ENCODE results near the gene NOSIP. TPM values are rescaled to one million over a fixed set of nuclear protein-coding genes. Genes with fewer than 3 reads are reported as not detected.

Gene NOSIP
- total RNA-seq, 2 donors from 2014 or later: 58.0 to 62.3 TPM

DNA sequence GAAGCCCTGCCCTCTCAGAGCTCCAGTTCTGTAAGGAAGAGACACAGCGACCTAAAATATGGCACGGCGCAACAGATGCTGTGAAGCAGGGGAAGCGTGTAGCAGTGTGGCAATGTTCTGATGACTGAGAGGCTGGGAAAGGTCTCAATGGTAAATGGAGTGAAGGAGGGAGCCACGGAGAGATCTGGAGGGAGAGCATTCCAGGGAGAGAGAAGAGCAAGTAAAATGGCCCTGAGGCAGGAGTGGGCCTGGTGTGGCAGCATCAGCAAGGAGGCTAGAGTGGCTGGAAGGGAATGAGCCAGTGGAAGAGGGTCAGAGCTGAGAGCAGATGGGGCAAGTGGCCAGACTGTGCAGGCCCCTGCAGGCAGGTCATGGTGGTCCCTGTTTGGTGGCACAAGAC is 36.2 kb downstream of the NOSIP start:
- Mint-ChIP-seq H3K4me3 (no peak overlapping the region), H3K9me3 (no peaks in the 10 kb centered on the region), H3K27ac (no peak overlapping the region), H3K4me1 (peaks cover 2% of the 10 kb centered on the region), H3K36me3 (ENCODE audit: low read depth) (peaks cover 4% of the 10 kb centered on the region), H3K27me3 (ENCODE audit: insufficient read depth) (no peaks in the 10 kb centered on the region)
- H3K9ac ChIP-seq (ENCODE audit: extremely low read depth, low read length, poor library complexity, severe bottlenecking): no peak overlapping the region
- H3K9me3 ChIP-seq (ENCODE audit: control insufficient read depth, low read length): no peaks in the 10 kb centered on the region
- H3K36me3 ChIP-seq (ENCODE audit: control insufficient read depth, insufficient read depth, low read length): no peaks in the 10 kb centered on the region
- no peaks in the 10 kb centered on the region for H3K4me1 ChIP-seq (ENCODE audit: control insufficient read depth, insufficient read depth, low read length)
- H3K27me3 ChIP-seq (ENCODE audit: control insufficient read depth, insufficient read depth, low read length, poor library complexity, severe bottlenecking): no peaks in the 10 kb centered on the region
- 92 to 93% methylated on average over 5 of the region's 5 CpGs for WGBS, 2 experiments (ENCODE audit: insufficient coverage in 1 of 2, insufficient read length in 1 of 2)
- H3K4me3 ChIP-seq (ENCODE audit: low read length): no peak overlapping the region
- H3K27ac ChIP-seq (ENCODE audit: low read depth, low read length): no peak overlapping the region
- TF ChIP-seq, protein P1, sequence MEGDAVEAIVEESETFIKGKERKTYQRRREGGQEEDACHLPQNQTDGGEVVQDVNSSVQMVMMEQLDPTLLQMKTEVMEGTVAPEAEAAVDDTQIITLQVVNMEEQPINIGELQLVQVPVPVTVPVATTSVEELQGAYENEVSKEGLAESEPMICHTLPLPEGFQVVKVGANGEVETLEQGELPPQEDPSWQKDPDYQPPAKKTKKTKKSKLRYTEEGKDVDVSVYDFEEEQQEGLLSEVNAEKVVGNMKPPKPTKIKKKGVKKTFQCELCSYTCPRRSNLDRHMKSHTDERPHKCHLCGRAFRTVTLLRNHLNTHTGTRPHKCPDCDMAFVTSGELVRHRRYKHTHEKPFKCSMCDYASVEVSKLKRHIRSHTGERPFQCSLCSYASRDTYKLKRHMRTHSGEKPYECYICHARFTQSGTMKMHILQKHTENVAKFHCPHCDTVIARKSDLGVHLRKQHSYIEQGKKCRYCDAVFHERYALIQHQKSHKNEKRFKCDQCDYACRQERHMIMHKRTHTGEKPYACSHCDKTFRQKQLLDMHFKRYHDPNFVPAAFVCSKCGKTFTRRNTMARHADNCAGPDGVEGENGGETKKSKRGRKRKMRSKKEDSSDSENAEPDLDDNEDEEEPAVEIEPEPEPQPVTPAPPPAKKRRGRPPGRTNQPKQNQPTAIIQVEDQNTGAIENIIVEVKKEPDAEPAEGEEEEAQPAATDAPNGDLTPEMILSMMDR (conservative IDR thresholded peaks at IDR 0.05): no peak
- DNase-seq: no peak

DNA sequence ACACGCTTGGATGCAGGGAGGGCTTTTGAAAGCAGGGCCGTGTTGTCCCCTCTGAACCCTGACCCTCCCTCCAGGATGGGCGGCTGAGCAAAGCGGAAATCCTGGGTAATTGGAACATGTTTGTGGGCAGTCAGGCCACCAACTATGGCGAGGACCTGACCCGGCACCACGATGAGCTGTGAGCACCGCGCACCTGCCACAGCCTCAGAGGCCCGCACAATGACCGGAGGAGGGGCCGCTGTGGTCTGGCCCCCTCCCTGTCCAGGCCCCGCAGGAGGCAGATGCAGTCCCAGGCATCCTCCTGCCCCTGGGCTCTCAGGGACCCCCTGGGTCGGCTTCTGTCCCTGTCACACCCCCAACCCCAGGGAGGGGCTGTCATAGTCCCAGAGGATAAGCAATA is 37.3 kb downstream of the NOSIP start:
- TF ChIP-seq, protein P1 (conservative IDR thresholded peaks at IDR 0.05): no peak
- no peak overlapping the region for H3K4me3 Mint-ChIP-seq
- Histone ChIP-seq H3K4me3 (ENCODE audit: low read length) (no peak overlapping the region), H3K9ac (ENCODE audit: extremely low read depth, low read length, poor library complexity, severe bottlenecking) (no peak overlapping the region), H3K9me3 (ENCODE audit: control insufficient read depth, low read length) (no peaks in the 10 kb centered on the region), H3K27ac (ENCODE audit: low read depth, low read length) (no peak overlapping the region), H3K27me3 (ENCODE audit: control insufficient read depth, insufficient read depth, low read length, poor library complexity, severe bottlenecking) (no peaks in the 10 kb centered on the region), H3K4me1 (ENCODE audit: control insufficient read depth, insufficient read depth, low read length) (no peaks in the 10 kb centered on the region), H3K36me3 (ENCODE audit: control insufficient read depth, insufficient read depth, low read length) (no peaks in the 10 kb centered on the region)
- no peak overlapping the region for H3K27ac Mint-ChIP-seq
- H3K27me3 Mint-ChIP-seq (ENCODE audit: insufficient read depth): no peaks in the 10 kb centered on the region
- H3K9me3 Mint-ChIP-seq: no peaks in the 10 kb centered on the region
- 90 to 94% methylated on average over 5 to 14 of the region's 14 CpGs for WGBS, 2 experiments (ENCODE audit: insufficient coverage in 1 of 2, insufficient read length in 1 of 2)
- DNase-seq: no peak
- peaks cover 9% of the 10 kb centered on the region for H3K36me3 Mint-ChIP-seq (ENCODE audit: low read depth)
- H3K4me1 Mint-ChIP-seq: peaks cover 2% of the 10 kb centered on the region

- WGBS, 2 experiments (ENCODE audit: insufficient coverage in 1 of 2, insufficient read length in 1 of 2): 86 to 93% methylated on average over 12 to 16 of the region's 16 CpGs
- Mint-ChIP-seq H3K4me3 (no peak overlapping the region), H3K27me3 (ENCODE audit: insufficient read depth) (no peaks in the 10 kb centered on the region), H3K9me3 (no peaks in the 10 kb centered on the region), H3K27ac (no peak overlapping the region), H3K4me1 (peaks cover 2% of the 10 kb centered on the region), H3K36me3 (ENCODE audit: low read depth) (peaks cover 9% of the 10 kb centered on the region)
- TF ChIP-seq, protein P1 (conservative IDR thresholded peaks at IDR 0.05): no peak
- Histone ChIP-seq H3K9ac (ENCODE audit: extremely low read depth, low read length, poor library complexity, severe bottlenecking) (no peak overlapping the region), H3K36me3 (ENCODE audit: control insufficient read depth, insufficient read depth, low read length) (no peaks in the 10 kb centered on the region), H3K4me1 (ENCODE audit: control insufficient read depth, insufficient read depth, low read length) (no peaks in the 10 kb centered on the region), H3K9me3 (ENCODE audit: control insufficient read depth, low read length) (no peaks in the 10 kb centered on the region), H3K27me3 (ENCODE audit: control insufficient read depth, insufficient read depth, low read length, poor library complexity, severe bottlenecking) (no peaks in the 10 kb centered on the region), H3K4me3 (ENCODE audit: low read length) (no peak overlapping the region), H3K27ac (ENCODE audit: low read depth, low read length) (no peak overlapping the region)
- DNase-seq: no peak
Observed at GRCh38 chr19:49542446-49542845, 37.9 kb downstream of the NOSIP start.

All from endodermal cell (in vitro differentiated cells).